Measurements from ENCODE around the gene PATJ. TPM values are rescaled to one million over a fixed set of nuclear protein-coding genes. Genes with fewer than 3 reads are reported as not detected.
"Not testable (repeated sequence)": the region's sequence is repeated elsewhere in the genome, so short reads cannot be mapped to it uniquely, and the experiment has no call there.

The PATJ gene
- polyA plus RNA-seq, 2 donors: 17.2 to 28.6 TPM

DNA sequence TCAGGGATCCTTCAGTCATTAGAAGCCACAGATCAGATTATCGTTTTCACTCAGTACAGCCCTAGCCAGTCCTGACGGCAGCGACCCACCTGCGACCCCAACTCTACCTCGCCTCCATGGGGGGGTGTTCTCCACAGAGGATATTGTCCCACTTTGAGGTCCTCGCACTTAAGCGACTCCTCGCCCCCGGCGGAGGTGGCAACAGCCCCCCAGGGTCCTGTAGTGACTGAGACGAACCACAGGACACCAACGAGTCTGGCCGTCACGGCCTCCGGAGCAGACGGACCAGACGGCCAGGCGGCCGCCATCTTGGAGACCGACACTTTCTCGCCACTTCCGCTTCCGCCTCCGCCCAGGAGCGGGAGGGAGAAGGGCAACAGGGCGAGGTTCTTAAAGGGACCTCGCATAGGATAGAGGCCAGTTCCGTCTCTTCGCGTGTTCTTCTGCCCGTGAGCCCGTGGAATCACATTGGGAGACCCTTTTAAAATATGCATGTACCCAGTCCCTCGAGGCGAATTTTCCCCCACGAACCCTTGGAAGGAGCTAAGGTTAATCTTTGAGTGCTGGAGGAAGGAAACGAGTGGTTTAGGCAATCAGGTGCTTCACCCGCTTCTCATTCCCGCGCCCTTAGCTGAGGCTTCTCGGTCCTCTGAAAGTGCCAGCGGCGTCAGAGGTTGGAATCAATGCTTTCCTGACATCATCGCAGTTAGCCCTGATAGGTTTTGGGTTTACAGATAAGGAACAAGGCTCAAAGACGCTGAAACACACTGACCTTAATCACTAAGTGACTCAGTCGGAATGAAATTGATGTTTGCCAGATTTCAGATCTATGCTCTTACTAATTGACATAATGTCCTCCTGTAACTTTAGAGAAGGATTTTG, 17.2 kb upstream of the PATJ start, which contains the start of gene TM2D1:
TSS of gene TM2D1 (minus strand) at position 329 of the 882 bp plus-strand sequence. CDS start at position 308, 21 bp downstream.
- Histone ChIP-seq H3K4me1 (ENCODE audit: control insufficient read depth in 2 of 2, insufficient read depth in 2 of 2, low read length in 1 of 2) (peaks cover 0 to 3% of the 10 kb centered on the region in 2 donors), H3K36me3 (ENCODE audit: control insufficient read depth in 2 of 2, insufficient read depth in 2 of 2, low read length in 1 of 2) (no peaks in the 10 kb centered on the region), H3K9me3 (ENCODE audit: control insufficient read depth in 2 of 2, insufficient read depth in 1 of 2, low read depth in 1 of 2, low read length in 1 of 2) (no peaks in the 10 kb centered on the region), H3K27me3 (ENCODE audit: control insufficient read depth in 1 of 2, insufficient read depth in 2 of 2, low read length in 2 of 2) (no peaks in the 10 kb centered on the region), H3K4me3 (ENCODE audit: low read depth in 1 of 2, low read length in 2 of 2) (peak within 1 kb of the TSS; percentile 83 to 96), H3K27ac (ENCODE audit: low read depth in 2 of 2, low read length in 1 of 2) (peak within 1 kb of the TSS; percentile 84 to 94)
- 0% methylated on average over 45 of the region's 45 CpGs for WGBS, 2 donors

DNA sequence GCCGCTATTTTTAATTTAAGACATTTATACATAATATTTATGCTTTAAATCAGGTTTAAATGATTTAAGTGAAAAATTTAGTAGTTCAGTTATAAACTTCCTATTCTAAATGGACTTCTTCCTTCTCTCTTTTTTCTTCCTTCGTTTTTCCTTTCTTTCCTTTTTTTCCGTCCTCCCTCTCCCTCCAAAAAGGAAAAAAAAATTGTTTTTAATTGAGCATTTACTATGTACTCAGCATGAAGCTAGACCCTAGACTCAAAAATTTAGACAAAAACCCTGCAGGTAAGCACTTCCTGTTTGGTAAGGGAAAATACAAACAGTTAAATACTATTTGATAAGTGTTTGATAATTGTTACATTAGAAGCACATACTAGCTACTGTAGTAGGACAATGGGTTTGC, 14.7 kb upstream of the PATJ start:
- H3K27ac ChIP-seq (ENCODE audit: low read depth in 2 of 2, low read length in 1 of 2): no peak overlapping the region
- 82 to 87% methylated on average over 3 of the region's 3 CpGs for WGBS, 2 donors
- H3K9me3 ChIP-seq (ENCODE audit: control insufficient read depth in 2 of 2, insufficient read depth in 1 of 2, low read depth in 1 of 2, low read length in 1 of 2): no peaks in the 10 kb centered on the region
- no peak overlapping the region for H3K4me3 ChIP-seq (ENCODE audit: low read depth in 1 of 2, low read length in 2 of 2)
- H3K4me1 ChIP-seq (ENCODE audit: control insufficient read depth in 2 of 2, insufficient read depth in 2 of 2, low read length in 1 of 2): peaks cover 0 to 3% of the 10 kb centered on the region in 2 donors
- H3K27me3 ChIP-seq (ENCODE audit: control insufficient read depth in 1 of 2, insufficient read depth in 2 of 2, low read length in 2 of 2): no peaks in the 10 kb centered on the region
- no peaks in the 10 kb centered on the region for H3K36me3 ChIP-seq (ENCODE audit: control insufficient read depth in 2 of 2, insufficient read depth in 2 of 2, low read length in 1 of 2)

GRCh38 chr1:61730679-61731078, 11.6 kb upstream of the PATJ start:
- H3K27ac ChIP-seq (ENCODE audit: low read depth in 2 of 2, low read length in 1 of 2); H3K27me3 ChIP-seq (ENCODE audit: control insufficient read depth in 1 of 2, insufficient read depth in 2 of 2, low read length in 2 of 2); H3K4me3 ChIP-seq (ENCODE audit: low read depth in 1 of 2, low read length in 2 of 2); H3K4me1 ChIP-seq (ENCODE audit: control insufficient read depth in 2 of 2, insufficient read depth in 2 of 2, low read length in 1 of 2); H3K9me3 ChIP-seq (ENCODE audit: control insufficient read depth in 2 of 2, insufficient read depth in 1 of 2, low read depth in 1 of 2, low read length in 1 of 2); H3K36me3 ChIP-seq (ENCODE audit: control insufficient read depth in 2 of 2, insufficient read depth in 2 of 2, low read length in 1 of 2): not testable (repeated sequence)
- 0 to 32% methylated on average over 1 of the region's 1 CpG for WGBS, 2 donors

DNA sequence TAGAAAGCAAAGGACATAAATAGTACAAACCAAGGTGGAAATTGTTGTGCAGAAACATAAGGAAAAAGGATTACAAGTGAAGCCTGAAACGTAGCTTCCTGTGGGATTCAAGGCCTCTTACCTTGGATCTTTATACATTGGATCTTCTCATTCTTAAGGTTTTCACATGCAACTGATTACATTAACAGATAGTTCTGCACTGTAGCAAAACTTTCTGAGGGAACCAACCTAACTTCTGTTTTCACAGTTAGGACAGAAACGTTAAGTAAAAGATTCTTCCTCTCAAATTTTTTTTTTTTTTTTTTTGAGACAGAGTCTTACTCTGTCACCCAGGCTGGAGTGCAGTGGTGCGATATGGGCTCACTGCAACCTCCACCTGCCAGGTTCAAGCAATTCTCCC, 9.6 kb upstream of the PATJ start:
- H3K36me3 ChIP-seq (ENCODE audit: control insufficient read depth in 2 of 2, insufficient read depth in 2 of 2, low read length in 1 of 2): no peaks in the 10 kb centered on the region
- H3K4me1 ChIP-seq (ENCODE audit: control insufficient read depth in 2 of 2, insufficient read depth in 2 of 2, low read length in 1 of 2): no peaks in the 10 kb centered on the region
- no peaks in the 10 kb centered on the region for H3K9me3 ChIP-seq (ENCODE audit: control insufficient read depth in 2 of 2, insufficient read depth in 1 of 2, low read depth in 1 of 2, low read length in 1 of 2)
- H3K4me3 ChIP-seq (ENCODE audit: low read depth in 1 of 2, low read length in 2 of 2): no peak overlapping the region
- no peaks in the 10 kb centered on the region for H3K27me3 ChIP-seq (ENCODE audit: control insufficient read depth in 1 of 2, insufficient read depth in 2 of 2, low read length in 2 of 2)
- 67 to 72% methylated on average over 3 of the region's 3 CpGs for WGBS, 2 donors
- no peak overlapping the region for H3K27ac ChIP-seq (ENCODE audit: low read depth in 2 of 2, low read length in 1 of 2)

- Histone ChIP-seq H3K9me3 (ENCODE audit: control insufficient read depth in 2 of 2, insufficient read depth in 1 of 2, low read depth in 1 of 2, low read length in 1 of 2) (no peaks in the 10 kb centered on the region), H3K4me1 (ENCODE audit: control insufficient read depth in 2 of 2, insufficient read depth in 2 of 2, low read length in 1 of 2) (peaks cover under 1 to 3% of the 10 kb centered on the region in 2 donors), H3K27ac (ENCODE audit: low read depth in 2 of 2, low read length in 1 of 2) (peak overlapping the region; percentile 69 to 99), H3K36me3 (ENCODE audit: control insufficient read depth in 2 of 2, insufficient read depth in 2 of 2, low read length in 1 of 2) (no peaks in the 10 kb centered on the region), H3K4me3 (ENCODE audit: low read depth in 1 of 2, low read length in 2 of 2) (peak overlapping the region in 1 of 2 donors; percentile 88), H3K27me3 (ENCODE audit: control insufficient read depth in 1 of 2, insufficient read depth in 2 of 2, low read length in 2 of 2) (no peaks in the 10 kb centered on the region)
- 74 to 76% methylated on average over 19 of the region's 19 CpGs for WGBS, 2 donors
Measured at GRCh38 chr1:61740751-61741700, 1.3 kb upstream of the PATJ start.

DNA sequence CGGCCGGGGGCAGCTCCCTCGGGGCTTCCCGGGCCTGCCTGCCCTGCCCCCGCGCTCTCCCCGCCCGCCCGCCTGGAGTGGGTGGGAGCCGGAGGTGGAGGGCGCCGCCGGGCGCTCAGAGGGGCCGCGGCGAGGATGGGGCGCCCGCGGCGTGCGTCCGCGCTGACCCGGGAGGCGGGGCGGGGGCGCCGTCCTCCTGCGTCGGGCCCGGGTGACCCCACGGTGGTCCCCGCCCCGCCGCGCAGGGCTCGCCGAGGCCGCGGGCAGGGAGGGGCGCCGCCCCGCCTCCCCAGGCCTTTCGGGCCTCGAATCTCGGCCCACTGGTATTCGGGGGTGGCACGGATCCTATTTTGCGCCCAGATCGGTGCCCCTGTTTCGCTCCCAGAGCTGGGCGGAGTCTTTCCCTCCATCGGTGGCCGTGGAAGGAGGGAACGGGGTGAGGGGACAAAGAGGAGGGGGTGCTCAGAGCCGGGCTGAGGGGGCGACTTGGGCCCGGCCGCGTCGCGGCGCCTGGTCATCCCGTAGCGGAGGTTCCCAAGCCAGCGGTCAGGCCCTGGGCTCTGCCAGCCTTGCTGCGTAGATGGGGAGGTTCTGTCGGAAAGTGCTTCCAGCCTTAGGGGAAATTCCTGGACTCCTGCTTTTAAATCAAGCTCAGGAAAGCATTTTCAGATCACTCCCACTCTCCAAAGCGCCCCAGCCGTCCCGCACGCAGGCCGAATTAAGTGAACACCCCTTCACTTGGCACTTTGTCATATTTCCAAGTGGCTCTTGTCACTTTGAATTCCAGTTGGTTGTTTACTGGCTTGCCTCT, 545 bp downstream of the PATJ start:
- peaks cover 2 to 3% of the 10 kb centered on the region in 2 donors for H3K4me1 ChIP-seq (ENCODE audit: control insufficient read depth in 2 of 2, insufficient read depth in 2 of 2, low read length in 1 of 2)
- H3K4me3 ChIP-seq (ENCODE audit: low read depth in 1 of 2, low read length in 2 of 2): peak overlapping the region; percentile 86 to 88
- peak overlapping the region; percentile 96 to 99 for H3K27ac ChIP-seq (ENCODE audit: low read depth in 2 of 2, low read length in 1 of 2)
- WGBS, 2 donors: 3 to 5% methylated on average over 63 to 74 of the region's 74 CpGs
- no peaks in the 10 kb centered on the region for H3K27me3 ChIP-seq (ENCODE audit: control insufficient read depth in 1 of 2, insufficient read depth in 2 of 2, low read length in 2 of 2)
- H3K36me3 ChIP-seq (ENCODE audit: control insufficient read depth in 2 of 2, insufficient read depth in 2 of 2, low read length in 1 of 2): no peaks in the 10 kb centered on the region
- H3K9me3 ChIP-seq (ENCODE audit: control insufficient read depth in 2 of 2, insufficient read depth in 1 of 2, low read depth in 1 of 2, low read length in 1 of 2): no peaks in the 10 kb centered on the region

GRCh38 chr1:61743431-61743705, 1.1 kb downstream of the PATJ start:
- H3K4me3 ChIP-seq (ENCODE audit: low read depth in 1 of 2, low read length in 2 of 2): peak overlapping the region; percentile 86 to 88
- no peaks in the 10 kb centered on the region for H3K27me3 ChIP-seq (ENCODE audit: control insufficient read depth in 1 of 2, insufficient read depth in 2 of 2, low read length in 2 of 2)
- peak overlapping the region; percentile 96 to 99 for H3K27ac ChIP-seq (ENCODE audit: low read depth in 2 of 2, low read length in 1 of 2)
- no peaks in the 10 kb centered on the region for H3K9me3 ChIP-seq (ENCODE audit: control insufficient read depth in 2 of 2, insufficient read depth in 1 of 2, low read depth in 1 of 2, low read length in 1 of 2)
- 38 to 39% methylated on average over 5 of the region's 5 CpGs for WGBS, 2 donors
- peaks cover 2 to 3% of the 10 kb centered on the region in 2 donors for H3K4me1 ChIP-seq (ENCODE audit: control insufficient read depth in 2 of 2, insufficient read depth in 2 of 2, low read length in 1 of 2)
- no peaks in the 10 kb centered on the region for H3K36me3 ChIP-seq (ENCODE audit: control insufficient read depth in 2 of 2, insufficient read depth in 2 of 2, low read length in 1 of 2)

DNA sequence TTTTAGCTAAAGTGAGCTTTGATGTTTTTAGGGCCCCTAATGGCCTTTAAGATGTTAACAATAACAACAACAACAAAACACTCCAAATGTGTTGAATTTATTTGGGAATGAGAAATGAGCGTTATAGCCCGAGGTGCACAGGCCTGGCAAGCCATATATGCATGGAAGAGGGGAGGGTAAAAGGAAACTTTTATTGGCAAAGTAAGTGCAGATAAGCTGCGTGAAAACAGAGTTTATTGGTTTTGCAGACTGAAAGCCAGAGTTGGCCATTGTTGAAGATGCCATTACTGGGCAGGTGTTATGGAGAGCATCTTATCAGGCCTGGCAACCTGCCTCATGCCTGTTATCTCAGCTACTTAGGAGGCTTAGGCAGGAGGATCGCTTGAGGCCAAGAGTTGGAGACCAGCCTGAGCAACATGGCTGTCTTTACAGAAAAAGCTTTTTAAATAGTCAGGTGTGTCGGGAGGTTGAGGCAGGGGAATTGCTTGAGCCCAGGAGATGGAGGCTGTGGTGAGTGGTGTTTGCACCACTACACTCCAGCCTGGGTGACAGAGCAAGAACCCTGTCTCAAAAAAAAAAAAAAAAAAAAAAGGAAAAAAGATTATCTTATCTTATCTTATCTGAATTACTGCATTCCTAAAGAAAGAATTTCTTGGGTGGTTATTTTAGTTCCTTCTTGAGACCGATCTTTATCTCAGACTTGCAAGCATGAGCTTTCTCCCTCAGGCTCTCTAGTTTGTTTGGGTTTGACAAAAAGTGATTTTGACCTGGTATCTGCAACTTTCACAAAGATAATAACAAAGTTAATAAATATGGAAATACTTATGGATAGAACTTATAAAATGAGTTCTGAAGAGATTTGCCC, 1.7 kb downstream of the PATJ start:
- 69% methylated on average over 6 of the region's 6 CpGs for WGBS, 2 donors
- Histone ChIP-seq H3K4me3 (ENCODE audit: low read depth in 1 of 2, low read length in 2 of 2) (peak overlapping the region in 1 of 2 donors; percentile 88), H3K4me1 (ENCODE audit: control insufficient read depth in 2 of 2, insufficient read depth in 2 of 2, low read length in 1 of 2) (peaks cover 2 to 3% of the 10 kb centered on the region in 2 donors)

More for the DNA sequence above, 1.7 kb downstream of the PATJ start:
- Histone ChIP-seq H3K36me3 (ENCODE audit: control insufficient read depth in 2 of 2, insufficient read depth in 2 of 2, low read length in 1 of 2) (no peaks in the 10 kb centered on the region), H3K9me3 (ENCODE audit: control insufficient read depth in 2 of 2, insufficient read depth in 1 of 2, low read depth in 1 of 2, low read length in 1 of 2) (no peaks in the 10 kb centered on the region), H3K27me3 (ENCODE audit: control insufficient read depth in 1 of 2, insufficient read depth in 2 of 2, low read length in 2 of 2) (no peaks in the 10 kb centered on the region), H3K27ac (ENCODE audit: low read depth in 2 of 2, low read length in 1 of 2) (peak overlapping the region in 1 of 2 donors; percentile 16)
